Caco-2 (cell line): ENCODE results near the gene AIFM3. TPM values are rescaled to one million over a fixed set of nuclear protein-coding genes. Genes with fewer than 3 reads are reported as not detected.

ENCODE experiments used
- BruUV-seq: library from RNA; stranded (reverse); fragments of 400-500 nt; replicated peaks from 2 replicates; lab custom pipeline; 2021; lab: Mats Ljungman, UMichigan
- CTCF ChIA-PET: fragments of 300-600 bp; sonication (Branson Sonifier 250); formaldehyde crosslinking; loops from one replicate; lab custom pipeline; 2022; ENCODE audit warnings: antibody characterized with exemption; lab: Charles Lee
- POLR2A ChIA-PET: fragments of 300-600 bp; sonication (Branson Sonifier 250); formaldehyde crosslinking; loops from one replicate; lab custom pipeline; 2022; ENCODE audit warnings: antibody characterized with exemption; lab: Charles Lee
- DNase-seq, 2 experiments: peaks; one replicate each; pipeline versions ENCODE4 v3.0.0 to v3.0.0-alpha.2; 2020 to 2022
- H3K27me3 ChIP-seq: replicated peaks from 2 replicates; pipeline ENCODE4 v1.6.0; 2011; ENCODE audit warnings: low read length; ENCODE audit not compliant: control insufficient read depth, insufficient read depth
- H3K36me3 ChIP-seq: 2 replicates; pipeline ENCODE4 v1.5.1; 2011; ENCODE audit warnings: low read length; ENCODE audit not compliant: control insufficient read depth, insufficient read depth
- H3K4me1 ChIP-seq: fragments of 250-450 bp; sonication (Bioruptor Pico); 2 replicates; pipeline ENCODE4 v1.5.1; 2020; ENCODE audit warnings: mild to moderate bottlenecking
- H3K4me3 ChIP-seq: 2 replicates; pipeline ENCODE4 v1.5.1; 2011; ENCODE audit warnings: low read depth, mild to moderate bottlenecking, control low read depth, low read length
- H3K9me3 ChIP-seq: fragments of 250-450 bp; sonication (Bioruptor Pico); 2 replicates; pipeline ENCODE4 v1.5.1; 2020; ENCODE audit warnings: mild to moderate bottlenecking, moderate library complexity
- H3K27ac Mint-ChIP-seq: one replicate; pipeline ENCODE4 v1.8.0; 2022; ENCODE audit warnings: mixed read lengths; ENCODE audit not compliant: unreplicated experiment
- H3K27me3 Mint-ChIP-seq: one replicate; pipeline ENCODE4 v1.8.0; 2022; ENCODE audit warnings: mixed read lengths; ENCODE audit not compliant: insufficient read depth, unreplicated experiment
- H3K36me3 Mint-ChIP-seq: one replicate; pipeline ENCODE4 v1.8.0; 2022; ENCODE audit warnings: mild to moderate bottlenecking, mixed read lengths; ENCODE audit not compliant: insufficient read depth, unreplicated experiment
- H3K4me1 Mint-ChIP-seq: one replicate; pipeline ENCODE4 v1.8.0; 2022; ENCODE audit warnings: low read depth, mixed read lengths; ENCODE audit not compliant: unreplicated experiment
- H3K4me3 Mint-ChIP-seq: one replicate; pipeline ENCODE4 v1.8.0; 2022; ENCODE audit warnings: mild to moderate bottlenecking, moderate library complexity, mixed read lengths; ENCODE audit not compliant: unreplicated experiment
- H3K9me3 Mint-ChIP-seq: one replicate; pipeline ENCODE4 v1.8.0; 2022; ENCODE audit warnings: mixed read lengths; ENCODE audit not compliant: unreplicated experiment
- CTCF ChIP-seq, 2 experiments: fragments of 200-600 bp in 1 of 2; IDR thresholded peaks; 1 replicate in 1 of 2; 2 replicates in 1 of 2; pipeline versions ENCODE4 v1.5.1 to v1.8.0; 2011 to 2022; ENCODE audit warnings: antibody characterized with exemption in 1 of 2, control low read depth in 1 of 2, inconsistent platforms in 1 of 2, low read depth in 1 of 2, low read length in 1 of 2, mild to moderate bottlenecking in 1 of 2, moderate library complexity in 1 of 2; ENCODE audit not compliant: insufficient read depth in 1 of 2, severe bottlenecking in 1 of 2, unreplicated experiment in 1 of 2
- intact Hi-C: fragments of 100-400 bp; cut with micrococcal nuclease; formaldehyde crosslinking; loops from one replicate; pipeline ENCODE4 v1.10.0; 2022; ENCODE audit not compliant: unreplicated experiment
- total RNA-seq: library from RNA; stranded (reverse); gene quantifications from 2 replicates; pipeline ENCODE4 v1.2.3, GENCODE V29; 2022

AIFM3 gene
- total RNA-seq, 1 experiment from 2014 or later, result 0.73 TPM

- no TSS peak for BruUV-seq
- no peaks in the 10 kb centered on the region for H3K4me1 Mint-ChIP-seq
- no peak for DNase-seq
- Histone ChIP-seq H3K9me3 (0 out of 2 replicates have a peak, but pooled peaks cover 3% of the 10 kb centered on the region), H3K36me3 (no peaks in the 10 kb centered on the region), H3K4me3 (no peak overlapping the region), H3K4me1 (peaks cover 7% of the 10 kb centered on the region; the same call in 1 of the 2 replicates), H3K27me3 (no peaks in the 10 kb centered on the region; the same call in 1 of the 2 replicates)
- H3K27me3 Mint-ChIP-seq, result no peaks in the 10 kb centered on the region
- H3K9me3 Mint-ChIP-seq, result peaks cover 8% of the 10 kb centered on the region
- peaks cover 8% of the 10 kb centered on the region for H3K36me3 Mint-ChIP-seq
- no peak for TF ChIP-seq CTCF (IDR thresholded peaks at IDR 0.05; ENCODE audit: insufficient read depth in 1 of 2, low read depth in 1 of 2, low read length in 1 of 2, severe bottlenecking in 1 of 2, unreplicated experiment in 1 of 2)
- intact Hi-C loops, result no loop called here
- H3K4me3 Mint-ChIP-seq, result no peak overlapping the region
- ChIA-PET POLR2A (no interaction called here), CTCF (no interaction called here)
- H3K27ac Mint-ChIP-seq, result no peak overlapping the region
Measured at GRCh38 chr22:20977516-20978170, 10.6 kb downstream of the AIFM3 start.

- no peaks in the 10 kb centered on the region; the same call in 1 of the 2 replicates for H3K27me3 ChIP-seq
- Mint-ChIP-seq H3K4me1 (no peaks in the 10 kb centered on the region), H3K36me3 (peaks cover 8% of the 10 kb centered on the region), H3K9me3 (peaks cover 8% of the 10 kb centered on the region), H3K4me3 (no peak overlapping the region), H3K27me3 (no peaks in the 10 kb centered on the region), H3K27ac (no peak overlapping the region)
- CTCF ChIA-PET, result no interaction called here
- intact Hi-C loops, result no loop called here
- no peak overlapping the region for H3K4me3 ChIP-seq
- H3K36me3 ChIP-seq, result no peaks in the 10 kb centered on the region
- no TSS peak for BruUV-seq
- peaks cover 14% of the 10 kb centered on the region; the same call in 1 of the 2 replicates for H3K4me1 ChIP-seq
- 0 out of 2 replicates have a peak, but pooled peaks cover 3% of the 10 kb centered on the region for H3K9me3 ChIP-seq
- no peak for TF ChIP-seq CTCF (IDR thresholded peaks at IDR 0.05; ENCODE audit: insufficient read depth in 1 of 2, low read depth in 1 of 2, low read length in 1 of 2, severe bottlenecking in 1 of 2, unreplicated experiment in 1 of 2)
- POLR2A ChIA-PET, result no interaction called here
- no peak for DNase-seq
Measured at GRCh38 chr22:20978419-20978818, 11.4 kb downstream of the AIFM3 start.

GRCh38 chr22:20979243-20979809 is 12.3 kb downstream of the AIFM3 start:
- 0 out of 2 replicates have a peak, but pooled peaks cover 3% of the 10 kb centered on the region for H3K9me3 ChIP-seq
- no peaks in the 10 kb centered on the region; the same call in 1 of the 2 replicates for H3K27me3 ChIP-seq
- TF ChIP-seq CTCF (IDR thresholded peaks at IDR 0.05; ENCODE audit: insufficient read depth in 1 of 2, low read depth in 1 of 2, low read length in 1 of 2, severe bottlenecking in 1 of 2, unreplicated experiment in 1 of 2), result no peak
- no peaks in the 10 kb centered on the region for H3K36me3 ChIP-seq
- intact Hi-C loops, result no loop called here
- CTCF ChIA-PET, result no interaction called here
- H3K9me3 Mint-ChIP-seq, result peaks cover 8% of the 10 kb centered on the region
- no peak overlapping the region for H3K27ac Mint-ChIP-seq
- no peak overlapping the region for H3K4me3 ChIP-seq
- H3K4me1 Mint-ChIP-seq, result no peaks in the 10 kb centered on the region
- H3K36me3 Mint-ChIP-seq, result peaks cover 8% of the 10 kb centered on the region
- no TSS peak for BruUV-seq
- H3K4me1 ChIP-seq, result peaks cover 14% of the 10 kb centered on the region; the same call in 1 of the 2 replicates
- H3K4me3 Mint-ChIP-seq, result no peak overlapping the region
- no peaks in the 10 kb centered on the region for H3K27me3 Mint-ChIP-seq
- no peak for DNase-seq
- POLR2A ChIA-PET, result no interaction called here
